Medulla oblongata (tissue), 1 donor: ENCODE data around the gene ENOX2.
A peak's percentile ranks its signal among the peaks of the same experiment; 100 is the strongest.

Experiments used
- DNase-seq: peaks from one replicate; pipeline ENCODE4 v3.0.0-alpha.2; 2015; ENCODE audit errors: extremely low spot score

Gene ENOX2

GRCh38 chrX:130628516-130628915, 274.5 kb downstream of the ENOX2 start:
- no peak for DNase-seq

- no peak for DNase-seq
Observed at GRCh38 chrX:130626521-130626920, 276.5 kb downstream of the ENOX2 start.

- no peak for DNase-seq
Observed at GRCh38 chrX:130625386-130625785, 277.6 kb downstream of the ENOX2 start.

GRCh38 chrX:130623518-130623917, 279.5 kb downstream of the ENOX2 start:
- no peak for DNase-seq

GRCh38 chrX:130615941-130616340, 287.1 kb downstream of the ENOX2 start:
- no peak for DNase-seq

GRCh38 chrX:130607431-130607830, 295.6 kb downstream of the ENOX2 start:
- no peak for DNase-seq

- DNase-seq: no peak
Observed at GRCh38 chrX:130606425-130606824, 296.6 kb downstream of the ENOX2 start.

- DNase-seq: no peak
Observed at GRCh38 chrX:130604882-130605281, 298.1 kb downstream of the ENOX2 start.

- DNase-seq: peak; percentile 44
Observed at GRCh38 chrX:130594453-130594916, 308.5 kb downstream of the ENOX2 start.

- DNase-seq: peak; percentile 4
Observed at GRCh38 chrX:130593911-130594310, 309.1 kb downstream of the ENOX2 start.

- no peak for DNase-seq
Observed at GRCh38 chrX:130592204-130592603, 310.8 kb downstream of the ENOX2 start.

GRCh38 chrX:130578906-130579305, 324.1 kb downstream of the ENOX2 start:
- no peak for DNase-seq

- no peak for DNase-seq
Observed at GRCh38 chrX:130577431-130577830, 325.6 kb downstream of the ENOX2 start.

GRCh38 chrX:130575831-130576389, 327.1 kb downstream of the ENOX2 start:
- DNase-seq: peak; percentile 58
